Suprapubic skin (tissue), 4 donors: Measurements from ENCODE around the gene ADAP1.

Source experiments
- POLR2A ChIP-seq, 2 donors: fragments of 450-650 bp; IDR thresholded peaks; one replicate each; pipeline ENCODE4 v1.6.1; 2017; ENCODE audit warnings: antibody characterized with exemption in 2 of 2, mild to moderate bottlenecking in 2 of 2, moderate library complexity in 2 of 2
- POLR2AphosphoS5 ChIP-seq, 3 donors: sonication (generic); formaldehyde crosslinking; IDR thresholded peaks; one replicate each; pipeline ENCODE4 v1.6.1; 2017; ENCODE audit warnings: antibody characterized with exemption in 3 of 3
- TF ChIP-seq, protein P1 (sequence below), 2 donors: fragments of 200-600 bp in 1 of 2; fragments of 450-650 bp in 1 of 2; sonication (generic) in 1 of 2; IDR thresholded peaks; one replicate each; pipeline ENCODE4 v1.5.1; 2016 to 2019; ENCODE audit warnings: antibody characterized with exemption in 2 of 2, mild to moderate bottlenecking in 1 of 2, moderate library complexity in 1 of 2

DNA sequence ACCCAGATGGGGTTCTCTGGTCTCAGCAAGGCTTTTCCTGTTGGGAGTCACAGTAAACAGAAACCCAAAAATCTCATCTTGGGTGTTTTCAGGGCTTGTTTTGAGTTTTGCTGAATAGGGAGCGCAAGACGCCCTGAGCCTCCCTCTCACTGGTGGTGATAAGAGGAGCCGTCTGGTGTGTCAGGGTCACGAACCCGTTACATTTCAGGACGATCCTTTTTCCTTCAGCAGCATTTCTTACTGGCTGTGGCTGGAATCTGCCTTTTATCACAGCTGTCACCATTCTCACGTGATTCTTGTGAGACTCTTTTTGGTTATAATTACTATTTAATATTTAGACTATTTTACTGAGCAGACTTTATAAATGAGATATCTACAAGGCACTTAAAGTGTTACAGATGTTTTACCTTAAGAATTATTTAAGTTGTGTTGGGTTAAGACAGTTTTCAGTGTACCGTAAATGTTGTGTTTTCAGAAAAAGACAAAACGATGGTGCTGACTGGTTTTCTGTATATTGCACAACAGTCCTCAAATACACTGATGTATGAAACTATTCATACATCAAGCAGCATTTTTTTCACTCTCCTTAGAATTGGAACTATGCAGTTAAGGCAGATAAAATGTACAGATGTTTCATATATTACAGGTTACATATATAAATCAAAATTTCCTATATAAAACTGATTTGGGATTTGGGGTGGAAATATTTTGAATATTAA lies 80.3 kb downstream of the ADAP1 start:
- TF ChIP-seq, protein P1, sequence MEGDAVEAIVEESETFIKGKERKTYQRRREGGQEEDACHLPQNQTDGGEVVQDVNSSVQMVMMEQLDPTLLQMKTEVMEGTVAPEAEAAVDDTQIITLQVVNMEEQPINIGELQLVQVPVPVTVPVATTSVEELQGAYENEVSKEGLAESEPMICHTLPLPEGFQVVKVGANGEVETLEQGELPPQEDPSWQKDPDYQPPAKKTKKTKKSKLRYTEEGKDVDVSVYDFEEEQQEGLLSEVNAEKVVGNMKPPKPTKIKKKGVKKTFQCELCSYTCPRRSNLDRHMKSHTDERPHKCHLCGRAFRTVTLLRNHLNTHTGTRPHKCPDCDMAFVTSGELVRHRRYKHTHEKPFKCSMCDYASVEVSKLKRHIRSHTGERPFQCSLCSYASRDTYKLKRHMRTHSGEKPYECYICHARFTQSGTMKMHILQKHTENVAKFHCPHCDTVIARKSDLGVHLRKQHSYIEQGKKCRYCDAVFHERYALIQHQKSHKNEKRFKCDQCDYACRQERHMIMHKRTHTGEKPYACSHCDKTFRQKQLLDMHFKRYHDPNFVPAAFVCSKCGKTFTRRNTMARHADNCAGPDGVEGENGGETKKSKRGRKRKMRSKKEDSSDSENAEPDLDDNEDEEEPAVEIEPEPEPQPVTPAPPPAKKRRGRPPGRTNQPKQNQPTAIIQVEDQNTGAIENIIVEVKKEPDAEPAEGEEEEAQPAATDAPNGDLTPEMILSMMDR (IDR thresholded peaks at IDR 0.05): no peak
- TF ChIP-seq POLR2A (IDR thresholded peaks at IDR 0.05) (no peak), POLR2AphosphoS5 (IDR thresholded peaks at IDR 0.05) (no peak)
